ENCODE results near the gene GRAMD1C.

DNA sequence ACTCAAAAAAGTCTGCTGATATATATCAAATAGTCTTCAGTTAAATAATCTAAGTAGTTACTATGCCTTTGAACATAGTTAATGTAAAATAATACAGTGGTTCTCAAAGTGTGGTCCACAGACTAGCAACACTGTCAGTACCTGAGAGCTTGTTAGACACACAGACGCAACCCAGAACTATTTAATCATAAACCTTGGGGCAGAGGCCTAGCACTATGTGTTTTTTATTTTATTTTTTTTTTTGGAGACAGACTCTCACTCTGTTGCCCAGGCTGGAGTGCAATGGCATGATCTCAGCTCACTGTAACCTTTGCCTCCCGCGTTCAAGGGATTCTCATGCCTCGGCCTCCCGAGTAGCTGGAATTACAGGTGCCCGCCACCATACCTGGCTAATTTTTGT is 34.7 kb downstream of the GRAMD1C start:
- TF ChIP-seq, protein P1, sequence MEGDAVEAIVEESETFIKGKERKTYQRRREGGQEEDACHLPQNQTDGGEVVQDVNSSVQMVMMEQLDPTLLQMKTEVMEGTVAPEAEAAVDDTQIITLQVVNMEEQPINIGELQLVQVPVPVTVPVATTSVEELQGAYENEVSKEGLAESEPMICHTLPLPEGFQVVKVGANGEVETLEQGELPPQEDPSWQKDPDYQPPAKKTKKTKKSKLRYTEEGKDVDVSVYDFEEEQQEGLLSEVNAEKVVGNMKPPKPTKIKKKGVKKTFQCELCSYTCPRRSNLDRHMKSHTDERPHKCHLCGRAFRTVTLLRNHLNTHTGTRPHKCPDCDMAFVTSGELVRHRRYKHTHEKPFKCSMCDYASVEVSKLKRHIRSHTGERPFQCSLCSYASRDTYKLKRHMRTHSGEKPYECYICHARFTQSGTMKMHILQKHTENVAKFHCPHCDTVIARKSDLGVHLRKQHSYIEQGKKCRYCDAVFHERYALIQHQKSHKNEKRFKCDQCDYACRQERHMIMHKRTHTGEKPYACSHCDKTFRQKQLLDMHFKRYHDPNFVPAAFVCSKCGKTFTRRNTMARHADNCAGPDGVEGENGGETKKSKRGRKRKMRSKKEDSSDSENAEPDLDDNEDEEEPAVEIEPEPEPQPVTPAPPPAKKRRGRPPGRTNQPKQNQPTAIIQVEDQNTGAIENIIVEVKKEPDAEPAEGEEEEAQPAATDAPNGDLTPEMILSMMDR (IDR thresholded peaks at IDR 0.05; ENCODE audit: insufficient read depth, low read length) = no peak
- TF ChIP-seq, protein P2, sequence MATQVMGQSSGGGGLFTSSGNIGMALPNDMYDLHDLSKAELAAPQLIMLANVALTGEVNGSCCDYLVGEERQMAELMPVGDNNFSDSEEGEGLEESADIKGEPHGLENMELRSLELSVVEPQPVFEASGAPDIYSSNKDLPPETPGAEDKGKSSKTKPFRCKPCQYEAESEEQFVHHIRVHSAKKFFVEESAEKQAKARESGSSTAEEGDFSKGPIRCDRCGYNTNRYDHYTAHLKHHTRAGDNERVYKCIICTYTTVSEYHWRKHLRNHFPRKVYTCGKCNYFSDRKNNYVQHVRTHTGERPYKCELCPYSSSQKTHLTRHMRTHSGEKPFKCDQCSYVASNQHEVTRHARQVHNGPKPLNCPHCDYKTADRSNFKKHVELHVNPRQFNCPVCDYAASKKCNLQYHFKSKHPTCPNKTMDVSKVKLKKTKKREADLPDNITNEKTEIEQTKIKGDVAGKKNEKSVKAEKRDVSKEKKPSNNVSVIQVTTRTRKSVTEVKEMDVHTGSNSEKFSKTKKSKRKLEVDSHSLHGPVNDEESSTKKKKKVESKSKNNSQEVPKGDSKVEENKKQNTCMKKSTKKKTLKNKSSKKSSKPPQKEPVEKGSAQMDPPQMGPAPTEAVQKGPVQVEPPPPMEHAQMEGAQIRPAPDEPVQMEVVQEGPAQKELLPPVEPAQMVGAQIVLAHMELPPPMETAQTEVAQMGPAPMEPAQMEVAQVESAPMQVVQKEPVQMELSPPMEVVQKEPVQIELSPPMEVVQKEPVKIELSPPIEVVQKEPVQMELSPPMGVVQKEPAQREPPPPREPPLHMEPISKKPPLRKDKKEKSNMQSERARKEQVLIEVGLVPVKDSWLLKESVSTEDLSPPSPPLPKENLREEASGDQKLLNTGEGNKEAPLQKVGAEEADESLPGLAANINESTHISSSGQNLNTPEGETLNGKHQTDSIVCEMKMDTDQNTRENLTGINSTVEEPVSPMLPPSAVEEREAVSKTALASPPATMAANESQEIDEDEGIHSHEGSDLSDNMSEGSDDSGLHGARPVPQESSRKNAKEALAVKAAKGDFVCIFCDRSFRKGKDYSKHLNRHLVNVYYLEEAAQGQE (IDR thresholded peaks at IDR 0.05; ENCODE audit: insufficient replicate concordance, low read depth) = no peak

All from HL-60 (cell line).